Activated CD8-positive, alpha-beta T cell treated with anti-CD3 and anti-CD28 coated beads for 36 hours (primary cell): ENCODE data around the gene BTBD7. TPM values are rescaled to one million over a fixed set of nuclear protein-coding genes. Genes with fewer than 3 reads are reported as not detected.

Source experiments
- ATAC-seq: fragments of 200-7000 bp; cut with Tn5 transposase; one replicate; pipeline ENCODE4 v1.10.0; 2021; ENCODE audit warnings: mild to moderate bottlenecking, moderate library complexity
- CTCF ChIA-PET: fragments of 350-600 bp; sonication (Branson Sonifier 250); formaldehyde crosslinking; loops from one replicate; lab custom pipeline; 2021; ENCODE audit warnings: antibody characterized with exemption; lab: Charles Lee
- POLR2A ChIA-PET: fragments of 350-600 bp; sonication (Branson Sonifier 250); formaldehyde crosslinking; loops from one replicate; lab custom pipeline; 2021; ENCODE audit warnings: antibody characterized with exemption; lab: Charles Lee
- DNase-seq: peaks from one replicate; pipeline ENCODE4 v3.0.0-alpha.2; 2020
- H3K27ac Mint-ChIP-seq: one replicate; pipeline ENCODE4 v1.8.0; 2021; ENCODE audit warnings: mild to moderate bottlenecking, mixed read lengths
- H3K27me3 Mint-ChIP-seq: one replicate; pipeline ENCODE4 v1.8.0; 2021; ENCODE audit warnings: mixed read lengths
- H3K36me3 Mint-ChIP-seq: one replicate; pipeline ENCODE4 v1.8.0; 2021; ENCODE audit warnings: low read depth, mixed read lengths
- H3K4me1 Mint-ChIP-seq: one replicate; pipeline ENCODE4 v1.8.0; 2021; ENCODE audit warnings: low read depth, mixed read lengths
- H3K4me3 Mint-ChIP-seq: one replicate; pipeline ENCODE4 v1.8.0; 2021; ENCODE audit warnings: mild to moderate bottlenecking, moderate library complexity, mixed read lengths
- H3K9me3 Mint-ChIP-seq: one replicate; pipeline ENCODE4 v1.8.0; 2021; ENCODE audit warnings: mixed read lengths
- intact Hi-C: fragments of 100-400 bp; cut with micrococcal nuclease; formaldehyde crosslinking; loops from one replicate; pipeline ENCODE4 v1.10.0; 2022
- total RNA-seq, 2 experiments: library from RNA; stranded (reverse); gene quantifications; one replicate each; pipeline ENCODE4 v1.2.3, GENCODE V29; 2021
- TF ChIP-seq, protein P1 (sequence below): fragments of 200-600 bp; IDR thresholded peaks from one replicate; pipeline ENCODE4 v1.8.0; 2022; ENCODE audit warnings: antibody characterized with exemption, mild to moderate bottlenecking

The BTBD7 gene
- total RNA-seq, 2 experiments from 2014 or later, result 8.7 to 12.6 TPM

GRCh38 chr14:93268406-93268805 is 64.4 kb downstream of the BTBD7 start:
- peaks cover 7% of the 10 kb centered on the region for H3K36me3 Mint-ChIP-seq
- H3K4me1 Mint-ChIP-seq, result peaks cover 20% of the 10 kb centered on the region
- TF ChIP-seq, protein P1, sequence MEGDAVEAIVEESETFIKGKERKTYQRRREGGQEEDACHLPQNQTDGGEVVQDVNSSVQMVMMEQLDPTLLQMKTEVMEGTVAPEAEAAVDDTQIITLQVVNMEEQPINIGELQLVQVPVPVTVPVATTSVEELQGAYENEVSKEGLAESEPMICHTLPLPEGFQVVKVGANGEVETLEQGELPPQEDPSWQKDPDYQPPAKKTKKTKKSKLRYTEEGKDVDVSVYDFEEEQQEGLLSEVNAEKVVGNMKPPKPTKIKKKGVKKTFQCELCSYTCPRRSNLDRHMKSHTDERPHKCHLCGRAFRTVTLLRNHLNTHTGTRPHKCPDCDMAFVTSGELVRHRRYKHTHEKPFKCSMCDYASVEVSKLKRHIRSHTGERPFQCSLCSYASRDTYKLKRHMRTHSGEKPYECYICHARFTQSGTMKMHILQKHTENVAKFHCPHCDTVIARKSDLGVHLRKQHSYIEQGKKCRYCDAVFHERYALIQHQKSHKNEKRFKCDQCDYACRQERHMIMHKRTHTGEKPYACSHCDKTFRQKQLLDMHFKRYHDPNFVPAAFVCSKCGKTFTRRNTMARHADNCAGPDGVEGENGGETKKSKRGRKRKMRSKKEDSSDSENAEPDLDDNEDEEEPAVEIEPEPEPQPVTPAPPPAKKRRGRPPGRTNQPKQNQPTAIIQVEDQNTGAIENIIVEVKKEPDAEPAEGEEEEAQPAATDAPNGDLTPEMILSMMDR, result no peak
- intact Hi-C loops, result no loop called here
- POLR2A ChIA-PET, result interaction anchor here (0.7 to 0.8 kb wide), 2 partner anchors 37 to 62 kb away, joined by 3 read pairs; no protein-coding TSS in a partner anchor
- no peaks in the 10 kb centered on the region for H3K9me3 Mint-ChIP-seq
- DNase-seq (no peak), ATAC-seq (no peak)
- CTCF ChIA-PET, result no interaction called here
- H3K27me3 Mint-ChIP-seq, result no peaks in the 10 kb centered on the region
- H3K27ac Mint-ChIP-seq, result no peak overlapping the region
- H3K4me3 Mint-ChIP-seq, result no peak overlapping the region

- POLR2A ChIA-PET, result no interaction called here
- CTCF ChIA-PET, result interaction anchor here (0.9 kb wide), 1 partner anchor 8 kb away, joined by 3 read pairs; no protein-coding TSS in a partner anchor
- intact Hi-C loops, result no loop called here
Observed at GRCh38 chr14:93267149-93267711, 65.6 kb downstream of the BTBD7 start.

GRCh38 chr14:93266127-93266526 is 66.7 kb downstream of the BTBD7 start:
- Mint-ChIP-seq H3K9me3 (no peaks in the 10 kb centered on the region), H3K27ac (no peak overlapping the region), H3K27me3 (no peaks in the 10 kb centered on the region), H3K36me3 (peaks cover 10% of the 10 kb centered on the region), H3K4me3 (no peak overlapping the region), H3K4me1 (peaks cover 21% of the 10 kb centered on the region)
- TF ChIP-seq, protein P1, result no peak
- intact Hi-C loops, result no loop called here
- DNase-seq (no peak), ATAC-seq (no peak)
- ChIA-PET POLR2A (interaction anchor here (0.8 kb wide), 1 partner anchor 19 kb away, joined by 3 read pairs; no protein-coding TSS in a partner anchor), CTCF (interaction anchor here (0.9 to 1.6 kb wide), 2 partner anchors 9 to 71 kb away, joined by 3 read pairs; no protein-coding TSS in a partner anchor)

More at GRCh38 chr14:93267149-93267711, 65.6 kb downstream of the BTBD7 start:
- Mint-ChIP-seq H3K9me3 (no peaks in the 10 kb centered on the region), H3K36me3 (peaks cover 10% of the 10 kb centered on the region), H3K4me3 (no peak overlapping the region), H3K4me1 (peaks cover 22% of the 10 kb centered on the region), H3K27me3 (no peaks in the 10 kb centered on the region), H3K27ac (no peak overlapping the region)
- TF ChIP-seq, protein P1, result no peak
- DNase-seq, result no peak
- no peak for ATAC-seq

DNA sequence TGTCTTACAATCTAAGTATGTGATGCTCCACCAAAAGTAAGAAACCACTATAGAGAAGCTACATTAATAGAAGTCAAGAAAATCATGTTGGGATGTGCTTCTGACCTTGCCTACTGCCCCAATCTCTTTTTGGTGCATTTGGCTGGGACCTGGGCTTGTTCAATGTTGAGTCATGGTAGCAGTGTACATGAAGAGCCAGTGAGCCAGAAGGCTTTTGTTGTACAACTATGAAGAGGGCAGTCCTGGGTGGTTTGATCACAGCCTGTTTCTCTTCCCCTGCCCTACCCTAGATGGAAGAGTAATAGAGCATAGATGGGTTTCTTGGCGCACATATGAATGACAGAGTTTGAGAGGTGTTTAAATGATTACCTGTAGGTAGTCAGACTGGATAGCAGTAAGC is 69.4 kb downstream of the BTBD7 start:
- Mint-ChIP-seq H3K4me1 (peaks cover 20% of the 10 kb centered on the region), H3K4me3 (no peak overlapping the region), H3K9me3 (no peaks in the 10 kb centered on the region), H3K27me3 (no peaks in the 10 kb centered on the region), H3K36me3 (peaks cover 13% of the 10 kb centered on the region), H3K27ac (no peak overlapping the region)
- TF ChIP-seq, protein P1, result no peak
- ChIA-PET POLR2A (no interaction called here), CTCF (no interaction called here)
- ATAC-seq (no peak), DNase-seq (no peak)
- intact Hi-C loops, result no loop called here

DNA sequence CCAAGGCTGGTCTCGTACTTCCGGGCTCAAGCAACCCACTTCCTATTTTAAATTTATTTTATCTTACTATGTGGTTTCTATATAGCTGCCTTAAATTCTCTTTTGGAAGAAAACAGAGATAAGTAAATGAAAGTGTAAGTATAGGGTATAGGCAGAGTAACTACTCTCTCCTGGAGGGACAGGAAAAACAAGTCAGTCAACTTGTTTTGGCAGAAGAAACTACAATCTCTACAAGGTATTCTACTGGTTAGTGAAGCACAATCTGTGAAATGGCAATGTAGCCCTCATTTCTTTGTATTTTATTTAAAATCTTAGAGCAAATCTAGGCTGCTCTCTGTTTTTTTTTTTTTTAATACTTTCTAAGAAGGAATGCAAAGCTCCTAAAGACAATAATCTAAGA is 70.4 kb downstream of the BTBD7 start:
- POLR2A ChIA-PET, result no interaction called here
- Mint-ChIP-seq H3K4me1 (peaks cover 20% of the 10 kb centered on the region), H3K4me3 (no peak overlapping the region), H3K36me3 (peaks cover 15% of the 10 kb centered on the region), H3K27me3 (no peaks in the 10 kb centered on the region), H3K27ac (no peak overlapping the region), H3K9me3 (no peaks in the 10 kb centered on the region)
- DNase-seq, result no peak
- TF ChIP-seq, protein P1, result no peak
- no peak for ATAC-seq
- intact Hi-C loops, result no loop called here
- CTCF ChIA-PET, result interaction anchor here (0.9 kb wide), 1 partner anchor 26 kb away, joined by 3 read pairs; no protein-coding TSS in a partner anchor
